ENCODE measurements around the gene MELK.
A peak's percentile ranks its signal among the peaks of the same experiment; 100 is the strongest.

MELK gene

GRCh38 chr9:36664806-36665205, 92.1 kb downstream of the MELK start:
- TF ChIP-seq, protein P1, sequence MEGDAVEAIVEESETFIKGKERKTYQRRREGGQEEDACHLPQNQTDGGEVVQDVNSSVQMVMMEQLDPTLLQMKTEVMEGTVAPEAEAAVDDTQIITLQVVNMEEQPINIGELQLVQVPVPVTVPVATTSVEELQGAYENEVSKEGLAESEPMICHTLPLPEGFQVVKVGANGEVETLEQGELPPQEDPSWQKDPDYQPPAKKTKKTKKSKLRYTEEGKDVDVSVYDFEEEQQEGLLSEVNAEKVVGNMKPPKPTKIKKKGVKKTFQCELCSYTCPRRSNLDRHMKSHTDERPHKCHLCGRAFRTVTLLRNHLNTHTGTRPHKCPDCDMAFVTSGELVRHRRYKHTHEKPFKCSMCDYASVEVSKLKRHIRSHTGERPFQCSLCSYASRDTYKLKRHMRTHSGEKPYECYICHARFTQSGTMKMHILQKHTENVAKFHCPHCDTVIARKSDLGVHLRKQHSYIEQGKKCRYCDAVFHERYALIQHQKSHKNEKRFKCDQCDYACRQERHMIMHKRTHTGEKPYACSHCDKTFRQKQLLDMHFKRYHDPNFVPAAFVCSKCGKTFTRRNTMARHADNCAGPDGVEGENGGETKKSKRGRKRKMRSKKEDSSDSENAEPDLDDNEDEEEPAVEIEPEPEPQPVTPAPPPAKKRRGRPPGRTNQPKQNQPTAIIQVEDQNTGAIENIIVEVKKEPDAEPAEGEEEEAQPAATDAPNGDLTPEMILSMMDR (IDR thresholded peaks at IDR 0.05; ENCODE audit: borderline replicate concordance, control extremely low read depth, extremely low read depth, insufficient read depth, missing control alignments) = no peak
- in situ Hi-C loops (cut with MboI; ENCODE audit: low sequenced_read_pairs, unreplicated experiment) = no loop called here
- no peak for DNase-seq (ENCODE audit: low spot score)

- DNase-seq (ENCODE audit: low spot score) = peak; percentile 21
- in situ Hi-C loops (cut with MboI; ENCODE audit: low sequenced_read_pairs, unreplicated experiment) = no loop called here
- TF ChIP-seq, protein P1 (IDR thresholded peaks at IDR 0.05; ENCODE audit: borderline replicate concordance, control extremely low read depth, extremely low read depth, insufficient read depth, missing control alignments) = no peak
Observed at GRCh38 chr9:36665387-36665786, 92.7 kb downstream of the MELK start.

GRCh38 chr9:36665921-36666431, 93.3 kb downstream of the MELK start:
- DNase-seq (ENCODE audit: low spot score) = peak; percentile 41
- in situ Hi-C loops (cut with MboI; ENCODE audit: low sequenced_read_pairs, unreplicated experiment) = no loop called here

DNA sequence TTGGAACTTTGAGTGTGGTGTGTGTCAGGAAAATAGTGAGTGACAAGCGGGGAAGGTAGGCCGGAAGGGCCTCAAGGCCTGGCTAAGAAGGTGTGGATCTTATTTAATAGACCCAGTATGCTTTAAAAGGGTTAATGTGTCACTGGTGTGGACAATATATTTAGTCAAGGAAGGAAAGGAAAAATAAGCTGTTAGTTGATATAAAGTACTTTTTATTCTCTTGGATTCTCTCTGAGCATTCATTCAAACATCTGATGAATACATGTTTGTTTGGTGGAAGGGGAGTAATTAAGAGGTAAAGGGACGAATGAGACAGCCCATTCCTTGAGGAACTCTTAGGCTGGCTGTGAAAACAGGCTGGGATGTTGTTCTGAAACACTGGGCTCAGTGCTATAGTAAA, 98.9 kb downstream of the MELK start:
- DNase-seq (ENCODE audit: low spot score) = no peak
- in situ Hi-C loops (cut with MboI; ENCODE audit: low sequenced_read_pairs, unreplicated experiment) = no loop called here
- TF ChIP-seq, protein P1 (IDR thresholded peaks at IDR 0.05; ENCODE audit: borderline replicate concordance, control extremely low read depth, extremely low read depth, insufficient read depth, missing control alignments) = no peak

More at GRCh38 chr9:36665921-36666431, 93.3 kb downstream of the MELK start:
- TF ChIP-seq, protein P1 (IDR thresholded peaks at IDR 0.05; ENCODE audit: borderline replicate concordance, control extremely low read depth, extremely low read depth, insufficient read depth, missing control alignments) = no peak

DNA sequence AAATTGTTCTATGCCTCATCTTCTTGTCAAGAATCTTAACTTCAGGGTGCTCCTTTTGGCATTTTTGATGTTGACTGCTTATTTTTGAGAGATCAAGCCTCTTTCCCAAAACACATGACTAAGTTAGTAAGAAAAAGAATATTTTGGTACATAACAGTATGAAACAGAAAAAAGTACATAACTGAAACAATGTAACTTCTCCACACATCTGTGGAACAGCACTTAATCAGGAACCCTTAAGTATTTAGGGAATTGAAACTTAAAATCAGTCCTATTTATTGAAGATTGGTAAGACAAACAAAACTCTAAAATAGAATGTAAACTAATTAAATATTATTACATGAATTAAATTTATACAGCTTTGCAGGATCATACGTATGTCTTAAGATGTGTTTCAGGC, 103.4 kb downstream of the MELK start:
- in situ Hi-C loops (cut with MboI; ENCODE audit: low sequenced_read_pairs, unreplicated experiment) = no loop called here
- no peak for DNase-seq (ENCODE audit: low spot score)
- TF ChIP-seq, protein P1 (IDR thresholded peaks at IDR 0.05; ENCODE audit: borderline replicate concordance, control extremely low read depth, extremely low read depth, insufficient read depth, missing control alignments) = no peak

DNA sequence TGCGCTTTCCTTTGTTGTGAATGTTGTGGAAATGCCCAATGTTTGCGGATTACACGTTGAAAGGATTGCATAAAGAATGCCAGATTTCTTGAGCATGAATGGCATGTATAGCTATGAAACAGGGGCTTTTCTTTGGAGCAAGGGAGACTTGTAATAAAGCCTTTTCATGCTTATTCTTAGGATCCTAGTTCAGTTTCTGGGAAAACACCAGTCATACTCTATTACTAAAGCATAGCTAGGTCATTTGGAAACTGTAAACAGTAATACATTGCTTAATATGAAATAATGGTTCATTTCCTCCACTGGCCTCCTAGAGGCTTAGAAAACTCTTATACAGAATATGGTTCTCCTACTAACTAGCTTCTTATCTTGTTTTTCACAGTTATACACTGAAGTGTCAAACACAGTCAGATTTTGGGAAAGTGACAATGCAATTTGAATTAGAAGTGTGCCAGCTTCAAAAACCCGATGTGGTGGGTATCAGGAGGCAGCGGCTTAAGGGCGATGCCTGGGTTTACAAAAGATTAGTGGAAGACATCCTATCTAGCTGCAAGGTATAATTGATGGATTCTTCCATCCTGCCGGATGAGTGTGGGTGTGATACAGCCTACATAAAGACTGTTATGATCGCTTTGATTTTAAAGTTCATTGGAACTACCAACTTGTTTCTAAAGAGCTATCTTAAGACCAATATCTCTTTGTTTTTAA, 104.2 kb downstream of the MELK start:
- DNase-seq (ENCODE audit: low spot score) = no peak
- TF ChIP-seq, protein P1 (IDR thresholded peaks at IDR 0.05; ENCODE audit: borderline replicate concordance, control extremely low read depth, extremely low read depth, insufficient read depth, missing control alignments) = no peak
- in situ Hi-C loops (cut with MboI; ENCODE audit: low sequenced_read_pairs, unreplicated experiment) = no loop called here
